ENCODE results near the gene NPY4R2.
"Not testable (repeated sequence)": the region's sequence is repeated elsewhere in the genome, so short reads cannot be mapped to it uniquely, and the experiment has no call there.

The NPY4R2 gene

DNA sequence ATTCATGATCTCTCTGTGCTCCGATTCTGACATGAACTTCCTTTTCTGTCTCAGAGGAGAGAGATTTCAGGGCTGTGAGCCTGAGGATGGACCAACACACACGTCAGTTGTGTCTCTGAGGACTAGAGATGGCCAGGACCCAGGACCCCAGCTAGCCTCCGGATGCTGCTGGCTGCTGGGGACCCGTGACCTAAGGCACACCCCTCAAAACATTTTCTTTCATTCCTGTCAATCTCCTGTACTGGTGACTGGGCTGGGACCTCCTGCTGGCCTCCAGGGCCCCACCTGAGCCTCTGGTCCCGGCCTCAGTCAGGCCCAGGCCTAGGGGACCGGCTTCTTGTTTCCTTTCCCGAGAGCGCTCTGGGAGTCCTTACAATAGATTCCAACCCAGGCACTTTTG, 38.7 kb downstream of the NPY4R2 start:
- H3K27me3 ChIP-seq (replicated peaks; ENCODE audit: control insufficient read depth, insufficient read depth, low read length, poor library complexity, severe bottlenecking); H3K27ac ChIP-seq (ENCODE audit: insufficient read depth, low read length, poor library complexity, severe bottlenecking); H3K36me3 ChIP-seq (ENCODE audit: control insufficient read depth, insufficient read depth, low read length); DNase-seq; H3K9me3 ChIP-seq (ENCODE audit: control insufficient read depth, low read length); H3K4me1 ChIP-seq (ENCODE audit: control insufficient read depth, insufficient read depth, low read length, poor library complexity, severe bottlenecking); H3K4me3 ChIP-seq (ENCODE audit: insufficient read depth, low read depth, low read length, poor library complexity, severe bottlenecking): not testable (repeated sequence)

DNA sequence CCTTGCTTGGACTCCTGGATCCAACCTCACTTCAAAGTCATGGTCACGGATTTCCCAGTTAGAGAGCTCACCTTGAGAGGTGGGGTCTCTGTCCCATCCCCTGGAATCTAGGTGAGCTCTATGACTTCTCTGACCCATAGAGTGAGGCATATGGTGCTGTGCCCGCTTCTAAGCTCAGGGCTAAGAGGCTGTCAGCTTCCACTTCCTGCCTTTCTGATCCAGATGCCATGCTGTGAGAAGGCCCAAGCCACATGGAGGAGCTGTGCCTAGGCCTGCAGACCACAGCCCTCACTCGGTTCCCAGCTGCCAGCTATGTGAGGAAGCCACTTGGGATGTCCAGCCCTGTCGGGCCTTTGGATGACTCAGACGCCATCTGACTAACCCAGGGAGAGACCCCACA, 41.2 kb downstream of the NPY4R2 start:
- H3K27me3 ChIP-seq (replicated peaks; ENCODE audit: control insufficient read depth, insufficient read depth, low read length, poor library complexity, severe bottlenecking); DNase-seq; H3K36me3 ChIP-seq (ENCODE audit: control insufficient read depth, insufficient read depth, low read length); H3K9me3 ChIP-seq (ENCODE audit: control insufficient read depth, low read length); H3K4me1 ChIP-seq (ENCODE audit: control insufficient read depth, insufficient read depth, low read length, poor library complexity, severe bottlenecking); H3K27ac ChIP-seq (ENCODE audit: insufficient read depth, low read length, poor library complexity, severe bottlenecking); H3K4me3 ChIP-seq (ENCODE audit: insufficient read depth, low read depth, low read length, poor library complexity, severe bottlenecking): not testable (repeated sequence)

DNA sequence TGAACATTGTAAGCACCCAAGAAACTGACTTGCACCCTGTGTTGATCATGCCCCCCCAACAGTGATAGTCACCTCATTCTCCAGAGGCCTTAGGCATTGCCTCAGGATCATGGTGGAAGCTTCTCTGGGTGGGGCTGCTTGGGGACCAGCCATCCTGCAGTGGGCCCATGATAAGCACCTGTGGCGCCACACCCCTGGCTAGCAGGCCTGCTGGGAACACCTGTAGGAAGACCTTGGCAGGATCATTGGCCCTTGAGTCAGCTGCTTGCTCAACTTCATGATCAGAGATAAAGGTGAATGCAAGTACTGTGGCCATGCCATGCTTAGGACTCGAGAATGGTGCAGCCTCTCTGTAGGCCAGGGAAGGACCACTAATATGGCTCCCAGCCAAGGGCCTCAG, 42.2 kb downstream of the NPY4R2 start:
- H3K27ac ChIP-seq (ENCODE audit: insufficient read depth, low read length, poor library complexity, severe bottlenecking); H3K4me1 ChIP-seq (ENCODE audit: control insufficient read depth, insufficient read depth, low read length, poor library complexity, severe bottlenecking); H3K27me3 ChIP-seq (replicated peaks; ENCODE audit: control insufficient read depth, insufficient read depth, low read length, poor library complexity, severe bottlenecking); H3K36me3 ChIP-seq (ENCODE audit: control insufficient read depth, insufficient read depth, low read length); H3K4me3 ChIP-seq (ENCODE audit: insufficient read depth, low read depth, low read length, poor library complexity, severe bottlenecking); DNase-seq; H3K9me3 ChIP-seq (ENCODE audit: control insufficient read depth, low read length): not testable (repeated sequence)

DNA sequence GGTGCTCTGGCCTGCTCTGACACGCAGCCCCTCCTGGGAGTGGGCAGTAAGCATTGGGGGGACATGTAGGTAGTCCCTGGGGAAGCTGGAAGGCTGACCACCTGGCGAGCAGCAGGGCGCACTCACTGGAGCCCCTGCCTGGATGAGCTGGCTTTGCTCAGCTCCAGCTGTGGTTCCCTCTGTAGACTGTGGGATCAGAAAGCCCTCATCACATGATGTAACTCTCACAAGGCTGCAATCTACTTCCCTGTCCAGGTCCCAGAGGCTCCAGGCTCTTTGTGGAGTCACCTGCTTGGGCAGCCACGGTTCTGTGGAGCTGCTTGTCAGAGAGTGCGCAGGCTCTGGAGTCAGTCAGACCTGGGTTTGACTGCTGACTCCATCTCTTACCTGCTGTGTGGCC, 44.3 kb downstream of the NPY4R2 start:
- H3K27ac ChIP-seq (ENCODE audit: insufficient read depth, low read length, poor library complexity, severe bottlenecking); H3K4me1 ChIP-seq (ENCODE audit: control insufficient read depth, insufficient read depth, low read length, poor library complexity, severe bottlenecking); DNase-seq; H3K9me3 ChIP-seq (ENCODE audit: control insufficient read depth, low read length); H3K36me3 ChIP-seq (ENCODE audit: control insufficient read depth, insufficient read depth, low read length); H3K27me3 ChIP-seq (replicated peaks; ENCODE audit: control insufficient read depth, insufficient read depth, low read length, poor library complexity, severe bottlenecking); H3K4me3 ChIP-seq (ENCODE audit: insufficient read depth, low read depth, low read length, poor library complexity, severe bottlenecking): not testable (repeated sequence)

DNA sequence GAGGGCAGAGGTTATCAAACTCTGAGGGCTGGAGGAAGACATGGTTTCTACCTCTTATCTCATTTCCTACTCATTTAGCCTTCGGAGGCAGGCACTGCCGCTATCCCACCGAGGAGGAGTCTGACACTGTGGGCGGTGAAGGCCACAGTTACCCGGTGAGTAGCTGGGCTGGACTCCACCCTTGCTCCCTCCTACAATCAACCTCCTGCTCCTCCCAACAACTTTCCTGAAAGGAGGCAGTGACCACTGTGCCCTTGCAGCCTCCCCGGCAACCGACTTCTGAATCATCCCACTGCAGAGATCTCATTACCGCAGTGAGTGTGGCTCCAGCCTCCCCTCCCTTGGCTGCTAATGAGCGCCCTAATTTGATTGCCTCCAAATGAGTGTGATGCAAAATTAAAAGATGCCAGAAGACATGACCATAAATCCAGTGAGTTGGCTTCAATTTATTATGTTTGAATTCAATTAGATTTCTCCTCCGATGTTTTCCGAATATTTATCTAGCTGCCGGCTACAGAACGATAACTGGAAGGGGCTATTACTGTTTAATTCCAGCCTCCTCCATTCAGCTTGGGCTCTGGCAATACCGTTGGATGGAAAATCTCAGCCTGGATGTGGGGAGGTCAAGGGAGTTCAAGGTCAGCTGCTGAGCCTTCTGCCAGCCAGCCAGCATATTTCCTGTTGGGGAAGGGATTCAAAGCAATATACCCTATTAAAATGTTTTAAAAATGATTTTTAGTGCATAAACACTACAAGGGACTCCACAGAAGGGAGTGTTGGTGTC, 46.0 kb downstream of the NPY4R2 start:
- not testable (repeated sequence) for DNase-seq; H3K9me3 ChIP-seq (ENCODE audit: control insufficient read depth, low read length); H3K27ac ChIP-seq (ENCODE audit: insufficient read depth, low read length, poor library complexity, severe bottlenecking); H3K36me3 ChIP-seq (ENCODE audit: control insufficient read depth, insufficient read depth, low read length); H3K4me3 ChIP-seq (ENCODE audit: insufficient read depth, low read depth, low read length, poor library complexity, severe bottlenecking); H3K4me1 ChIP-seq (ENCODE audit: control insufficient read depth, insufficient read depth, low read length, poor library complexity, severe bottlenecking); H3K27me3 ChIP-seq (replicated peaks; ENCODE audit: control insufficient read depth, insufficient read depth, low read length, poor library complexity, severe bottlenecking)

DNA sequence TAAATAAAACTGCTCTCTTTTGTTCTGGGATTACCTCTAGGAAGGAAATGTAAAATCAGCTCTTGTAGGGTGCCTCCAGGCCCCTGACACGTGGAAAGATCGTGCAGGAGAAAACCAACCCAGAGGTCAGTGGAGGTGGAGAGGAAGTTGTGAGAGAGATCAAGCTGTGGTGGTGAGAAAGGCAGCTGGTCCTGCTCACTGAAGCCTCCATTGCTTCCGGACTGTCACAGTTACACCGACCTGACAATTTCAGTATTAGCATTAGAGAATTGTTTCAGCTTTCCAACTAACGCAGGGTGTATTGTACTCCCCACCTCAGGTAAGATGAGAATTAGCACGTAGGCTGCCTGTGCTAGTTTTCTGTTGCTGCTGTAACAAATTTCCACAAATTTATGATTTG, 50.5 kb downstream of the NPY4R2 start:
- H3K36me3 ChIP-seq (ENCODE audit: control insufficient read depth, insufficient read depth, low read length); H3K4me3 ChIP-seq (ENCODE audit: insufficient read depth, low read depth, low read length, poor library complexity, severe bottlenecking); DNase-seq; H3K4me1 ChIP-seq (ENCODE audit: control insufficient read depth, insufficient read depth, low read length, poor library complexity, severe bottlenecking); H3K9me3 ChIP-seq (ENCODE audit: control insufficient read depth, low read length); H3K27ac ChIP-seq (ENCODE audit: insufficient read depth, low read length, poor library complexity, severe bottlenecking); H3K27me3 ChIP-seq (replicated peaks; ENCODE audit: control insufficient read depth, insufficient read depth, low read length, poor library complexity, severe bottlenecking): not testable (repeated sequence)

DNA sequence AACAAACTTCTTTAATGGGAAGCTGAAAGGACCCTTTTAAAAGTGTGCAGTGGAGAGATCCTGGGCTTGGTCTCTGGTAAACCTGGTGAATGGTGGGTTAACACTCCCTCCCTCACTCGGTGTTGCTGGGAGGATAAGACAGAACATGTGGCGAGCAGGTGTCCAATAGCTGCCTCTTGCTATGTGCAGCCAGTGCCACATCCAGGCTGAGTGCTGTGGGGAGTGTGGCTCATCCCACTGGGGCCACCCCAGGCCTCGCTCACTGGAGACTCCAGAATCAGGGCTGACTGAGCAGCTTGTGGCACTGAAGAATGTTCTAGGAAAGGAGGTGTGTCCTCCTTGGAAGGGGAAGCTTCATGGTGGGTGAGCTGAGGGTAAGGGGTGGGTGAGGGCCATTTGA, 51.6 kb downstream of the NPY4R2 start:
- not testable (repeated sequence) for H3K4me1 ChIP-seq (ENCODE audit: control insufficient read depth, insufficient read depth, low read length, poor library complexity, severe bottlenecking); H3K4me3 ChIP-seq (ENCODE audit: insufficient read depth, low read depth, low read length, poor library complexity, severe bottlenecking); H3K27ac ChIP-seq (ENCODE audit: insufficient read depth, low read length, poor library complexity, severe bottlenecking); H3K9me3 ChIP-seq (ENCODE audit: control insufficient read depth, low read length); H3K36me3 ChIP-seq (ENCODE audit: control insufficient read depth, insufficient read depth, low read length); DNase-seq; H3K27me3 ChIP-seq (replicated peaks; ENCODE audit: control insufficient read depth, insufficient read depth, low read length, poor library complexity, severe bottlenecking)

DNA sequence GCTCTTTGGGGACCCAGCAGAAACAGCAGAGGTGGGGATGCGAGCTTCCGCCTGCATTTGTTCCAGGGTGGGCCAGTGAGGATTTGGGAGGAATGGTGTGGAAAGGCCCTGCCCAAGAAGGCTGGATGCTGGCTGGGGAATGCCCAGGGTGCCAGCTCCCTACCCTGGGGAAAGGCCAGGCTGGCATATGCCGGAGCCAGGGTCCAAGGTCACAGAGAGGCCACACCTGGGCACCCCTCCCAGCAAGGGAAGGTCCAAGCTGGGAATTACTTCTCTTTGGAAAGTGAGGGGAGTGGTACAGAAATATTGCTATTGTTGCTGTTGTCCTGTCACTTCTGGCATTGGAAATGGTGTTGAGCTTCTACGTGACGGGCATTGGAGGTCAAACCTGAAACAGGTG, 53.1 kb downstream of the NPY4R2 start:
- not testable (repeated sequence) for H3K27ac ChIP-seq (ENCODE audit: insufficient read depth, low read length, poor library complexity, severe bottlenecking); H3K4me3 ChIP-seq (ENCODE audit: insufficient read depth, low read depth, low read length, poor library complexity, severe bottlenecking); DNase-seq; H3K36me3 ChIP-seq (ENCODE audit: control insufficient read depth, insufficient read depth, low read length); H3K27me3 ChIP-seq (replicated peaks; ENCODE audit: control insufficient read depth, insufficient read depth, low read length, poor library complexity, severe bottlenecking); H3K4me1 ChIP-seq (ENCODE audit: control insufficient read depth, insufficient read depth, low read length, poor library complexity, severe bottlenecking); H3K9me3 ChIP-seq (ENCODE audit: control insufficient read depth, low read length)

DNA sequence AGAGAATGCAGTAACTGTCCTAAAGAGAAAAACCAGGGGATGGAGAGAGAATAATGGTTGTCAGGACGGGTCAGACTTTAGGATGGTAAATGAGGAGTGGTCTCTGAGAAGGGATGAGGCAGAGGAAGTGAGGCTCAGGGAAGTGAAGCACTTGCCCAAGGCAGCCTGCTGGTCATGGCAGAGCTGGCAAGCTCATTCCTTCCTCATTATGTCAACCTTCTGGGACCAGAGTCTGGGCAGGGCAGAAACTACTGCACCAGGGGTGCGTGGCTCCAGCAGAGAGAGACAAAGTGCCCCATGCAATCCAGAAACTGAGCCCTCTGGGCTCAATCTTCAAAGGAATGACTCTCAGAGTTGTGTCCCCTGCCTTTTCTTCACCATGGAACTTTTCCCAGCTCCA, 53.6 kb downstream of the NPY4R2 start:
- not testable (repeated sequence) for H3K27me3 ChIP-seq (replicated peaks; ENCODE audit: control insufficient read depth, insufficient read depth, low read length, poor library complexity, severe bottlenecking); H3K4me3 ChIP-seq (ENCODE audit: insufficient read depth, low read depth, low read length, poor library complexity, severe bottlenecking); DNase-seq; H3K27ac ChIP-seq (ENCODE audit: insufficient read depth, low read length, poor library complexity, severe bottlenecking); H3K9me3 ChIP-seq (ENCODE audit: control insufficient read depth, low read length); H3K4me1 ChIP-seq (ENCODE audit: control insufficient read depth, insufficient read depth, low read length, poor library complexity, severe bottlenecking); H3K36me3 ChIP-seq (ENCODE audit: control insufficient read depth, insufficient read depth, low read length)
